HG03342 (cell line): ENCODE data around the gene MTPN.

ENCODE experiments used
- ATAC-seq: cut with Tn5 transposase; IDR thresholded peaks from one replicate; pipeline ENCODE4 v1.9.1; 2021; ENCODE audit warnings: mild to moderate bottlenecking, moderate library complexity; ENCODE audit not compliant: unreplicated experiment

MTPN gene

GRCh38 chr7:135929249-135929648 lies 47.9 kb downstream of the MTPN start:
- ATAC-seq: no peak

GRCh38 chr7:135928136-135928535 lies 49.0 kb downstream of the MTPN start:
- ATAC-seq: no peak

GRCh38 chr7:135925210-135925609 lies 51.9 kb downstream of the MTPN start:
- ATAC-seq: no peak

GRCh38 chr7:135924302-135924701 lies 52.9 kb downstream of the MTPN start:
- no peak for ATAC-seq

GRCh38 chr7:135922263-135922662 lies 54.9 kb downstream of the MTPN start:
- ATAC-seq: no peak

- peak; percentile 47 for ATAC-seq
These were observed 56.7 kb downstream of the MTPN start for GRCh38 chr7:135920478-135920877.

GRCh38 chr7:135919071-135919841 lies 57.9 kb downstream of the MTPN start:
- no peak for ATAC-seq

GRCh38 chr7:135918134-135918533 lies 59.0 kb downstream of the MTPN start:
- ATAC-seq: no peak

- no peak for ATAC-seq
These were observed 59.4 kb downstream of the MTPN start for GRCh38 chr7:135917721-135918120.

GRCh38 chr7:135914346-135914745 lies 62.8 kb downstream of the MTPN start:
- no peak for ATAC-seq

- no peak for ATAC-seq
These were observed 63.8 kb downstream of the MTPN start for GRCh38 chr7:135913404-135913803.

GRCh38 chr7:135911099-135911498 lies 66.1 kb downstream of the MTPN start:
- ATAC-seq: no peak

GRCh38 chr7:135910393-135911036 lies 66.6 kb downstream of the MTPN start:
- no peak for ATAC-seq

- no peak for ATAC-seq
These were observed 71.3 kb downstream of the MTPN start for GRCh38 chr7:135905858-135906257.

- no peak for ATAC-seq
These were observed 71.8 kb downstream of the MTPN start for GRCh38 chr7:135905355-135905754.

- ATAC-seq: no peak
These were observed 72.9 kb downstream of the MTPN start for GRCh38 chr7:135904282-135904681.

GRCh38 chr7:135901585-135902540 lies 75.3 kb downstream of the MTPN start:
- ATAC-seq: no peak

- ATAC-seq: no peak
These were observed 77.1 kb downstream of the MTPN start for GRCh38 chr7:135900065-135900546.

- no peak for ATAC-seq
These were observed 77.6 kb downstream of the MTPN start for GRCh38 chr7:135899458-135900064.

GRCh38 chr7:135898226-135898625 lies 78.9 kb downstream of the MTPN start:
- ATAC-seq: no peak

GRCh38 chr7:135894816-135895215 lies 82.3 kb downstream of the MTPN start:
- no peak for ATAC-seq
